Gastroesophageal sphincter (tissue), 3 donors: Measurements from ENCODE around the gene CAMSAP1.

Experiments
- POLR2A ChIP-seq, 2 donors: fragments of 450-650 bp; IDR thresholded peaks; one replicate each; pipeline ENCODE4 v1.6.1; 2017; ENCODE audit warnings: antibody characterized with exemption in 2 of 2, mild to moderate bottlenecking in 2 of 2, moderate library complexity in 1 of 2
- POLR2AphosphoS5 ChIP-seq: sonication (generic); formaldehyde crosslinking; IDR thresholded peaks from one replicate; pipeline ENCODE4 v1.6.1; 2017; ENCODE audit warnings: antibody characterized with exemption
- TF ChIP-seq, protein P1 (sequence below), 4 experiments: fragments of 200-600 bp in 2 of 4; fragments of 450-650 bp in 2 of 4; sonication (generic) in 1 of 4; IDR thresholded peaks; one replicate each; pipeline ENCODE4 v1.5.1; 2017 to 2019; ENCODE audit warnings: antibody characterized with exemption in 4 of 4, mild to moderate bottlenecking in 2 of 4, moderate library complexity in 2 of 4

DNA sequence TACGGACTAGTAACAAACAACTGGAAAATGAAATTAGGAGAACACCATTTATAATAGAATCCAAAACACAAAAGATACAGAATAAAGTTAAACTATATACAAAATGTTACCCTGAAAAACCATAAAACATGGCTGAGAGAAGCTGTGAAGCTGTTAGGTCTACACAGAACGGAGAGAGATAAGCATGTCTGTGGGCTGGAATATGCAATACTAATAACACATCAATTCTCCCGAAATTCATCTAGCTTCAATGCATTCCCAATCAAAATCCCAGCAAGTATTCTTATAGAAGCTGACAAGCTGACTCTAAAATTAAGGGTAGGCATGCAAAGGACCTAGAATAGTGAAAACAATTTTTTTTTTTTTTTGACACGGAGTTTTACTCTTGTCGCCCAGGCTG lies 32.5 kb downstream of the CAMSAP1 start:
- TF ChIP-seq POLR2AphosphoS5 = no peak
- TF ChIP-seq, protein P1, sequence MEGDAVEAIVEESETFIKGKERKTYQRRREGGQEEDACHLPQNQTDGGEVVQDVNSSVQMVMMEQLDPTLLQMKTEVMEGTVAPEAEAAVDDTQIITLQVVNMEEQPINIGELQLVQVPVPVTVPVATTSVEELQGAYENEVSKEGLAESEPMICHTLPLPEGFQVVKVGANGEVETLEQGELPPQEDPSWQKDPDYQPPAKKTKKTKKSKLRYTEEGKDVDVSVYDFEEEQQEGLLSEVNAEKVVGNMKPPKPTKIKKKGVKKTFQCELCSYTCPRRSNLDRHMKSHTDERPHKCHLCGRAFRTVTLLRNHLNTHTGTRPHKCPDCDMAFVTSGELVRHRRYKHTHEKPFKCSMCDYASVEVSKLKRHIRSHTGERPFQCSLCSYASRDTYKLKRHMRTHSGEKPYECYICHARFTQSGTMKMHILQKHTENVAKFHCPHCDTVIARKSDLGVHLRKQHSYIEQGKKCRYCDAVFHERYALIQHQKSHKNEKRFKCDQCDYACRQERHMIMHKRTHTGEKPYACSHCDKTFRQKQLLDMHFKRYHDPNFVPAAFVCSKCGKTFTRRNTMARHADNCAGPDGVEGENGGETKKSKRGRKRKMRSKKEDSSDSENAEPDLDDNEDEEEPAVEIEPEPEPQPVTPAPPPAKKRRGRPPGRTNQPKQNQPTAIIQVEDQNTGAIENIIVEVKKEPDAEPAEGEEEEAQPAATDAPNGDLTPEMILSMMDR (IDR thresholded peaks at IDR 0.05) = no peak
- no peak for TF ChIP-seq POLR2A (IDR thresholded peaks at IDR 0.05)
